IMR-90 (cell line): ENCODE results near the gene INSYN1. TPM values are rescaled to one million over a fixed set of nuclear protein-coding genes. Genes with fewer than 3 reads are reported as not detected.

Experiments used
- ATAC-seq: fragments of 200-7000 bp; cut with Tn5 transposase; 2 replicates; pipeline ENCODE4 v1.9.1; 2020; ENCODE audit warnings: low read depth, mild to moderate bottlenecking, moderate library complexity
- BruUV-seq: library from RNA; stranded (reverse); fragments of 400-500 nt; replicated peaks from 2 replicates; lab custom pipeline; 2021; lab: Mats Ljungman, UMichigan
- CTCF ChIA-PET: fragments of 300-600 bp; formaldehyde crosslinking; extraction: SDS; loops from one replicate; lab custom pipeline; 2021; ENCODE audit warnings: antibody characterized with exemption; lab: Yijun Ruan, JAX
- POLR2A ChIA-PET: fragments of 300-600 bp; sonication (Branson Sonifier 250); formaldehyde crosslinking; loops from one replicate; lab custom pipeline; 2022; ENCODE audit warnings: antibody characterized with exemption; ENCODE audit not compliant: unreplicated experiment; lab: Charles Lee
- DNase-seq: peaks from one replicate; pipeline ENCODE4 v3.0.0; 2013
- H2AFZ ChIP-seq: replicated peaks from 2 replicates; pipeline ENCODE3; 2013; ENCODE audit warnings: low read length, mild to moderate bottlenecking; ENCODE audit not compliant: poor library complexity
- H2AK5ac ChIP-seq: 2 replicates; pipeline ENCODE4 v1.6.1; 2013; ENCODE audit warnings: low read depth, low read length, inconsistent platforms
- H2AK9ac ChIP-seq: replicated peaks from 2 replicates; pipeline ENCODE3; 2013; ENCODE audit warnings: mild to moderate bottlenecking, low read depth, low read length, moderate library complexity; ENCODE audit not compliant: poor library complexity
- H2BK120ac ChIP-seq: 2 replicates; pipeline ENCODE4 v1.6.1; 2013; ENCODE audit warnings: low read depth, low read length, inconsistent platforms
- H2BK15ac ChIP-seq: 3 replicates; pipeline ENCODE4 v1.6.1; 2013; ENCODE audit warnings: low read depth, low read length, inconsistent platforms
- H2BK20ac ChIP-seq: 2 replicates; pipeline ENCODE4 v1.6.1; 2013; ENCODE audit warnings: low read depth, mild to moderate bottlenecking, inconsistent platforms, low read length, moderate library complexity
- H2BK5ac ChIP-seq: 2 replicates; pipeline ENCODE4 v1.6.1; 2013; ENCODE audit warnings: mild to moderate bottlenecking, low read depth, low read length, inconsistent platforms; ENCODE audit not compliant: poor library complexity, severe bottlenecking
- H3K14ac ChIP-seq: replicated peaks from 2 replicates; pipeline ENCODE4 v1.6.1; 2013; ENCODE audit warnings: low read depth, low read length, inconsistent platforms
- H3K18ac ChIP-seq: 2 replicates; pipeline ENCODE4 v1.6.1; 2013; ENCODE audit warnings: low read depth, low read length, control low read depth
- H3K23ac ChIP-seq: 2 replicates; pipeline ENCODE4 v1.6.1; 2013; ENCODE audit warnings: low read depth, low read length, inconsistent platforms
- H3K27ac ChIP-seq: 2 replicates; pipeline ENCODE4 v1.5.1; 2013; ENCODE audit warnings: mild to moderate bottlenecking, control low read depth, low read length; ENCODE audit not compliant: insufficient read depth
- H3K27me3 ChIP-seq: 2 replicates; pipeline ENCODE4 v1.6.1; 2013; ENCODE audit warnings: low read length; ENCODE audit not compliant: control insufficient read depth, insufficient read depth
- H3K36me3 ChIP-seq: 2 replicates; pipeline ENCODE4 v1.6.1; 2013; ENCODE audit warnings: low read length, mixed read lengths; ENCODE audit not compliant: control insufficient read depth, insufficient read depth
- H3K4ac ChIP-seq: 2 replicates; pipeline ENCODE4 v1.6.1; 2013; ENCODE audit warnings: low read depth, low read length, inconsistent platforms
- H3K4me1 ChIP-seq: 2 replicates; pipeline ENCODE4 v1.6.1; 2013; ENCODE audit warnings: low read length, mixed read lengths; ENCODE audit not compliant: control insufficient read depth, insufficient read depth
- H3K4me2 ChIP-seq: 2 replicates; pipeline ENCODE4 v1.6.1; 2013; ENCODE audit warnings: low read depth, mild to moderate bottlenecking, control low read depth, low read length, moderate library complexity
- H3K4me3 ChIP-seq: 2 replicates; pipeline ENCODE4 v1.5.1; 2013; ENCODE audit warnings: low read depth, mild to moderate bottlenecking, control low read depth, low read length, moderate library complexity; ENCODE audit not compliant: insufficient read depth
- H3K56ac ChIP-seq: 2 replicates; pipeline ENCODE4 v1.6.1; 2013; ENCODE audit warnings: low read length, inconsistent platforms; ENCODE audit not compliant: insufficient read depth; ENCODE audit errors: extremely low read depth
- H3K79me1 ChIP-seq, 2 experiments: 2 replicates each; pipeline ENCODE4 v1.6.1; 2013; ENCODE audit warnings: low read length in 2 of 2, inconsistent platforms in 1 of 2, low read depth in 1 of 2
- H3K9ac ChIP-seq: 2 replicates; pipeline ENCODE4 v1.6.1; 2013; ENCODE audit warnings: low read depth, low read length, control low read depth
- H3K9me1 ChIP-seq: 2 replicates; pipeline ENCODE4 v1.6.1; 2013; ENCODE audit warnings: low read length, inconsistent platforms; ENCODE audit not compliant: insufficient read depth
- H3K9me3 ChIP-seq: 2 replicates; pipeline ENCODE4 v1.6.1; 2013; ENCODE audit warnings: low read length; ENCODE audit not compliant: control insufficient read depth, insufficient read depth
- H4K20me1 ChIP-seq: 2 replicates; pipeline ENCODE4 v1.6.1; 2013; ENCODE audit warnings: low read length, inconsistent platforms; ENCODE audit not compliant: insufficient read depth
- H4K5ac ChIP-seq: 2 replicates; pipeline ENCODE4 v1.6.1; 2013; ENCODE audit warnings: mild to moderate bottlenecking, low read depth, low read length, control low read depth
- H4K8ac ChIP-seq, 2 experiments: 2 replicates each; pipeline ENCODE4 v1.6.1; 2013; ENCODE audit warnings: low read depth in 2 of 2, low read length in 2 of 2, control low read depth in 1 of 2, inconsistent platforms in 1 of 2
- H4K91ac ChIP-seq: 2 replicates; pipeline ENCODE4 v1.6.1; 2013; ENCODE audit warnings: low read depth, low read length, inconsistent platforms; ENCODE audit not compliant: insufficient read depth
- BHLHE40 ChIP-seq: fragments of 150-350 bp; IDR thresholded peaks from 2 replicates; pipeline ENCODE4 v1.6.1; 2016; ENCODE audit warnings: mild to moderate bottlenecking, low read depth, low read length
- CEBPB ChIP-seq: IDR thresholded peaks from 2 replicates; pipeline ENCODE4 v1.6.1; 2012; ENCODE audit warnings: low read depth, low read length, improper control_type of control experiment
- CHD1 ChIP-seq: IDR thresholded peaks from 2 replicates; pipeline ENCODE4 v1.6.1; 2012; ENCODE audit warnings: low read depth, low read length, improper control_type of control experiment
- FOS ChIP-seq: fragments of 150-350 bp; IDR thresholded peaks from 2 replicates; pipeline ENCODE4 v1.6.1; 2016; ENCODE audit warnings: low read depth, low read length
- MAFK ChIP-seq: IDR thresholded peaks from 2 replicates; pipeline ENCODE4 v1.6.1; 2012; ENCODE audit warnings: low read depth, low read length, improper control_type of control experiment
- MAZ ChIP-seq: IDR thresholded peaks from 2 replicates; pipeline ENCODE4 v1.6.1; 2012; ENCODE audit warnings: low read depth, mild to moderate bottlenecking, low read length, improper control_type of control experiment, moderate library complexity, borderline replicate concordance
- MXI1 ChIP-seq: IDR thresholded peaks from 2 replicates; pipeline ENCODE4 v1.6.1; 2012; ENCODE audit warnings: low read depth, mild to moderate bottlenecking, low read length, moderate library complexity, borderline replicate concordance
- NFE2L2 ChIP-seq: fragments of 150-350 bp; IDR thresholded peaks from 2 replicates; pipeline ENCODE4 v1.6.1; 2016; ENCODE audit warnings: low read depth, mild to moderate bottlenecking, low read length
- POLR2A ChIP-seq: IDR thresholded peaks from 2 replicates; pipeline ENCODE4 v1.6.1; 2012; ENCODE audit warnings: mild to moderate bottlenecking, low read depth, low read length
- RAD21 ChIP-seq: IDR thresholded peaks from 2 replicates; pipeline ENCODE4 v1.6.1; 2012; ENCODE audit warnings: low read length, improper control_type of control experiment
- RCOR1 ChIP-seq: IDR thresholded peaks from 2 replicates; pipeline ENCODE4 v1.6.1; 2012; ENCODE audit warnings: mild to moderate bottlenecking, low read length, improper control_type of control experiment; ENCODE audit not compliant: insufficient replicate concordance
- RFX5 ChIP-seq: IDR thresholded peaks from 2 replicates; pipeline ENCODE4 v1.8.0; 2012; ENCODE audit warnings: low read depth, mild to moderate bottlenecking, low read length, moderate library complexity
- SMC3 ChIP-seq: fragments of 150-350 bp; IDR thresholded peaks from 2 replicates; pipeline ENCODE4 v1.6.1; 2016; ENCODE audit warnings: low read depth, mild to moderate bottlenecking, antibody characterized with exemption, low read length, moderate library complexity
- dilution Hi-C: fragments of 300-500 bp; cut with HindIII; formaldehyde crosslinking; loops from one replicate; pipeline ENCODE4 v1.14.3; 2018; ENCODE audit warnings: low sequenced_read_pairs; ENCODE audit not compliant: unreplicated experiment
- in situ Hi-C: fragments of 300-500 bp; cut with MboI; formaldehyde crosslinking; loops from 3 replicates; pipeline ENCODE4 v1.14.3; 2019; ENCODE audit warnings: low sequenced_read_pairs, inconsistent platforms, mixed read lengths
- intact Hi-C: fragments of 100-400 bp; cut with micrococcal nuclease; formaldehyde crosslinking; loops from 2 replicates; pipeline ENCODE4 v1.10.0; 2022
- polyA plus RNA-seq, 3 experiments: library from polyadenylated mRNA; depleted of rRNA; stranded (reverse); fragments of >200 nt; gene quantifications; 2 replicates each; pipeline ENCODE4 v1.2.3, GENCODE V29; 2012; ENCODE audit warnings: low replicate concordance in 1 of 3
- total RNA-seq: library from RNA; depleted of rRNA; stranded (reverse); fragments of >200 nt; gene quantifications from 2 replicates; pipeline ENCODE4 v1.2.3, GENCODE V29; 2012
- TF ChIP-seq, protein P1 (sequence below): conservative IDR thresholded peaks from 2 replicates; pipeline ENCODE4 v1.5.1; 2012; ENCODE audit warnings: mild to moderate bottlenecking, low read depth, low read length, improper control_type of control experiment
- TF ChIP-seq, protein P2 (sequence below): fragments of 150-350 bp; IDR thresholded peaks from 2 replicates; pipeline ENCODE4 v1.6.1; 2016; ENCODE audit warnings: low read depth, mild to moderate bottlenecking, low read length, moderate library complexity, borderline replicate concordance
- TF ChIP-seq, protein P3 (sequence below): fragments of 150-350 bp; IDR thresholded peaks from 2 replicates; pipeline ENCODE4 v1.6.1; 2017; ENCODE audit warnings: mild to moderate bottlenecking, antibody characterized with exemption, low read length, low read depth

Gene INSYN1
- total and polyA plus RNA-seq, 2 of the 4 experiments (the other 2 are of a cell fraction): 0.18 to 0.34 TPM

DNA sequence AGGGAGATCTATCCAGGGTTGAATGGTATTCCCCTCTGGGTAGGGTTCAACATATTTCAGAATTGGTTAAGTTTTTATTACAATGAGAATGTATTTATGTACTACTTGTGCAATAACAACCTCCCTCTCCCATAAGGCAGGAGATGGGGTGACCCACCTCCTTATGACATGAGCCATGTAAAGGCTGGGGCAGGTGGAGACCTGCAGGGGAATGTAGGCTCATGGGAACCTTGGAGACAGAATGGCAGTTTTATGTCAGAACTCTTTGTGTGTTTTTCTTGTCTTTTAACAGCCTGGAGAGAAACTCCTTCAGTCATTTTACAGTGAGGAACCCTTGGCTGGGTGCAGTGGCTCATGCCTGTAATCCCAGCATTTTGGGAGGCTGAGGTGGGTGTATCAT lies 24.6 kb upstream of the INSYN1 start:
- Histone ChIP-seq H3K36me3 (no peaks in the 10 kb centered on the region), H3K4me1 (peaks cover 3% of the 10 kb centered on the region), H2BK20ac (no peak overlapping the region), H3K18ac (no peak overlapping the region), H3K27me3 (peaks cover 37% of the 10 kb centered on the region), H2BK5ac (no peak overlapping the region), H2AFZ (no peak overlapping the region), H2BK120ac (no peak overlapping the region), H4K8ac (no peak overlapping the region), H3K4me2 (no peak overlapping the region), H4K20me1 (no peaks in the 10 kb centered on the region; the same call in 1 of the 2 replicates), H4K91ac (no peak overlapping the region), H3K9me1 (no peaks in the 10 kb centered on the region), H2AK9ac (no peak overlapping the region), H3K14ac (no peak overlapping the region), H3K9me3 (no peaks in the 10 kb centered on the region), H3K27ac (no peak overlapping the region), H3K4me3 (no peak overlapping the region), H3K79me1 (no peaks in the 10 kb centered on the region), H4K5ac (no peak overlapping the region), H3K9ac (no peak overlapping the region), H3K56ac (no peak overlapping the region), H2AK5ac (no peak overlapping the region), H3K4ac (no peak overlapping the region), H2BK15ac (no peak overlapping the region), H3K23ac (no peak overlapping the region)
- POLR2A ChIA-PET: no interaction called here
- no TSS peak for BruUV-seq
- dilution Hi-C loops: no loop called here
- in situ Hi-C loops: no loop called here
- TF ChIP-seq, protein P1, sequence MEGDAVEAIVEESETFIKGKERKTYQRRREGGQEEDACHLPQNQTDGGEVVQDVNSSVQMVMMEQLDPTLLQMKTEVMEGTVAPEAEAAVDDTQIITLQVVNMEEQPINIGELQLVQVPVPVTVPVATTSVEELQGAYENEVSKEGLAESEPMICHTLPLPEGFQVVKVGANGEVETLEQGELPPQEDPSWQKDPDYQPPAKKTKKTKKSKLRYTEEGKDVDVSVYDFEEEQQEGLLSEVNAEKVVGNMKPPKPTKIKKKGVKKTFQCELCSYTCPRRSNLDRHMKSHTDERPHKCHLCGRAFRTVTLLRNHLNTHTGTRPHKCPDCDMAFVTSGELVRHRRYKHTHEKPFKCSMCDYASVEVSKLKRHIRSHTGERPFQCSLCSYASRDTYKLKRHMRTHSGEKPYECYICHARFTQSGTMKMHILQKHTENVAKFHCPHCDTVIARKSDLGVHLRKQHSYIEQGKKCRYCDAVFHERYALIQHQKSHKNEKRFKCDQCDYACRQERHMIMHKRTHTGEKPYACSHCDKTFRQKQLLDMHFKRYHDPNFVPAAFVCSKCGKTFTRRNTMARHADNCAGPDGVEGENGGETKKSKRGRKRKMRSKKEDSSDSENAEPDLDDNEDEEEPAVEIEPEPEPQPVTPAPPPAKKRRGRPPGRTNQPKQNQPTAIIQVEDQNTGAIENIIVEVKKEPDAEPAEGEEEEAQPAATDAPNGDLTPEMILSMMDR: no peak
- no peak for TF ChIP-seq CEBPB
- no peak for TF ChIP-seq MXI1
- no peak for TF ChIP-seq CHD1
- TF ChIP-seq SMC3: no peak
- TF ChIP-seq MAZ: no peak
- no peak for TF ChIP-seq POLR2A
- TF ChIP-seq, protein P2, sequence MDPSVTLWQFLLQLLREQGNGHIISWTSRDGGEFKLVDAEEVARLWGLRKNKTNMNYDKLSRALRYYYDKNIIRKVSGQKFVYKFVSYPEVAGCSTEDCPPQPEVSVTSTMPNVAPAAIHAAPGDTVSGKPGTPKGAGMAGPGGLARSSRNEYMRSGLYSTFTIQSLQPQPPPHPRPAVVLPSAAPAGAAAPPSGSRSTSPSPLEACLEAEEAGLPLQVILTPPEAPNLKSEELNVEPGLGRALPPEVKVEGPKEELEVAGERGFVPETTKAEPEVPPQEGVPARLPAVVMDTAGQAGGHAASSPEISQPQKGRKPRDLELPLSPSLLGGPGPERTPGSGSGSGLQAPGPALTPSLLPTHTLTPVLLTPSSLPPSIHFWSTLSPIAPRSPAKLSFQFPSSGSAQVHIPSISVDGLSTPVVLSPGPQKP: no peak
- no peak for TF ChIP-seq FOS
- no peak for TF ChIP-seq RFX5
- TF ChIP-seq MAFK: no peak
- TF ChIP-seq BHLHE40: no peak
- TF ChIP-seq RCOR1: no peak
- TF ChIP-seq NFE2L2: no peak
- no peak for TF ChIP-seq RAD21
- TF ChIP-seq, protein P3, sequence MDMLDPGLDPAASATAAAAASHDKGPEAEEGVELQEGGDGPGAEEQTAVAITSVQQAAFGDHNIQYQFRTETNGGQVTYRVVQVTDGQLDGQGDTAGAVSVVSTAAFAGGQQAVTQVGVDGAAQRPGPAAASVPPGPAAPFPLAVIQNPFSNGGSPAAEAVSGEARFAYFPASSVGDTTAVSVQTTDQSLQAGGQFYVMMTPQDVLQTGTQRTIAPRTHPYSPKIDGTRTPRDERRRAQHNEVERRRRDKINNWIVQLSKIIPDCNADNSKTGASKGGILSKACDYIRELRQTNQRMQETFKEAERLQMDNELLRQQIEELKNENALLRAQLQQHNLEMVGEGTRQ: no peak
- intact Hi-C loops: no loop called here
- ATAC-seq (no peak), DNase-seq (no peak)
- CTCF ChIA-PET: no interaction called here
